ENCODE data around the gene CBR4. TPM values are rescaled to one million over a fixed set of nuclear protein-coding genes. Genes with fewer than 3 reads are reported as not detected.

CBR4 gene
- 5.3 to 9.1 TPM (median 6.3 TPM) in 3 replicates for polyA plus RNA-seq
- polyA plus RNA-seq (2011; ENCODE audit: low read depth): 7.5 TPM
- polyA plus RNA-seq (2011; cell fraction: cytosol; rRNA removed): 3.5 and 5.4 TPM in 2 replicates
- 10.9 and 12.9 TPM in 2 replicates for polyA plus RNA-seq (2011; cell fraction: nucleus; rRNA removed)
- polyA plus RNA-seq (2012; ENCODE audit: low replicate concordance): 7.5 and 9.4 TPM in 2 replicates
- polyA minus RNA-seq: 3.3 to 10.6 TPM (median 4.0 TPM) in 3 replicates
- polyA minus RNA-seq (2011; cell fraction: cytosol; rRNA and poly(A)+ RNA removed): 5.2 TPM
- 8.5 and 14.3 TPM in 2 replicates for polyA minus RNA-seq (2011; cell fraction: nucleus; rRNA and poly(A)+ RNA removed)

DNA sequence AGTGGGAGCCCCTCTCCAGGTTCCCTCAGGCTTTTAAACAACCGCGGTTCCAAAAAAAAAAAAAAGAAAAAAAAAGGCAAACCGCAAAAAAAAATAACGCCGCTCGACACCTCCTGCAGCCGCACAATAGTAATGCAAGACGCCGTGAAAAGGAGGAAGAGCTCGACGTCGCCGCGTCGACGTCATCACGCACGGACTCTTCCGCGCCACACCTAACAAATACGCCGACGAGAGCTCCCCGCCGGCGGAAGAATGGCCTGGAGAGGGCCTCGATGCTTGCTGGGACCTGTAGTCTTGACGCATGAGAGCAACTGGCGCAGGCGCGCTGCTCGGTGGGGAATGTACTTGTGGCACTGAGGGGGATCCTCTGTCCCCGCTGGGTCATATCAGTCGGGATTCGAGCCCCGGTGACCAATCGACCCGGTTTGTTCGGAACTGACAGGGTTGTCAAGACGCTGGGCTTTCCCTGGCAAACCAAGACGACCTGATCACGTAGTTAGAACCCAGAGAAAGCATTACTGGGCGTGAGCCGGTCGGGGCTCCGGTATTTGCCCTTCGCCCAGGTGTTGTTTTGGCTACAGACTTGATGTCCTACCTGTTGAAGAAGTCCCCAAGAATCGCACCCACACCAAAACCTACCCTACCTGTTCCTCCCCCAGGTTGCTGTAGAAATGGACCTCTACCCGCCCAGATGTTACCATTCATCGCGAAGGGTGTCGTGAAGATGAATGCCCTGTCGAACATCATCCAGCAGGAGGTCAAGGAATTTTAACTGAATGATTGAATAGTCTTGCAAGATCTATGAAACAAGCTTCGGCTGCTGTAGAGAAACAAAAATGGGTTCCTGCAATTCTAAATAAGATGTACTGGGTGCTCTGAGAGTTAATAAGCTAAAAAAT is at the start of gene CBR4:
Gene CBR4, minus strand, starts transcription at position 131 of the 899 bp plus-strand sequence. CDS start 166 bp downstream, outside the sequence.
- DNase-seq (ENCODE audit: low read depth, low spot score) (peak; percentile 81), FAIRE-seq (peak; percentile 81)
- Histone ChIP-seq H3K9me1 (ENCODE audit: control insufficient read depth, extremely low read depth, insufficient read depth, low read length) (no peaks in the 10 kb centered on the region), H2AFZ (ENCODE audit: control insufficient read depth, low read length) (peak within 1 kb of the TSS; percentile 97), H3K27ac (ENCODE audit: control insufficient read depth, insufficient read depth, low read length) (peak within 1 kb of the TSS; percentile 98), H3K27me3 (ENCODE audit: control insufficient read depth, extremely low read depth, insufficient read depth, low read length) (no peaks in the 10 kb centered on the region), H3K4me3 (ENCODE audit: control insufficient read depth in 2 of 3, extremely low read depth in 1 of 3, insufficient read depth in 2 of 3, low read depth in 1 of 3, low read length in 3 of 3) (peak within 1 kb of the TSS; percentile 55 to 90 (median 89)), H4K20me1 (ENCODE audit: control insufficient read depth, extremely low read depth, insufficient read depth, low read length) (no peaks in the 10 kb centered on the region), H3K36me3 (ENCODE audit: control insufficient read depth in 2 of 2, extremely low read depth in 1 of 2, insufficient read depth in 2 of 2, low read length in 2 of 2) (peaks cover 0 to 4% of the 10 kb centered on the region in 2 experiments), H3K4me2 (ENCODE audit: control insufficient read depth, extremely low read depth, insufficient read depth, low read depth, low read length) (peak within 1 kb of the TSS; percentile 90), H3K9ac (ENCODE audit: control insufficient read depth, extremely low read depth, insufficient read depth, low read length) (peak within 1 kb of the TSS; percentile 94), H3K79me2 (ENCODE audit: control insufficient read depth, insufficient read depth, low read length) (peaks cover 16% of the 10 kb centered on the region), H3K4me1 (ENCODE audit: control insufficient read depth, extremely low read depth, insufficient read depth, low read length) (peaks cover 32% of the 10 kb centered on the region), H3K9me3 (ENCODE audit: control insufficient read depth, low read depth, low read length) (no peaks in the 10 kb centered on the region)
- dilution Hi-C loops (cut with MboI; ENCODE audit: extremely low pct_ligation_motif_present, low sequenced_read_pairs): no loop called here
- TF ChIP-seq EZH2 (IDR thresholded peaks at IDR 0.05; ENCODE audit: low read length): no peak
- TF ChIP-seq, protein P1, sequence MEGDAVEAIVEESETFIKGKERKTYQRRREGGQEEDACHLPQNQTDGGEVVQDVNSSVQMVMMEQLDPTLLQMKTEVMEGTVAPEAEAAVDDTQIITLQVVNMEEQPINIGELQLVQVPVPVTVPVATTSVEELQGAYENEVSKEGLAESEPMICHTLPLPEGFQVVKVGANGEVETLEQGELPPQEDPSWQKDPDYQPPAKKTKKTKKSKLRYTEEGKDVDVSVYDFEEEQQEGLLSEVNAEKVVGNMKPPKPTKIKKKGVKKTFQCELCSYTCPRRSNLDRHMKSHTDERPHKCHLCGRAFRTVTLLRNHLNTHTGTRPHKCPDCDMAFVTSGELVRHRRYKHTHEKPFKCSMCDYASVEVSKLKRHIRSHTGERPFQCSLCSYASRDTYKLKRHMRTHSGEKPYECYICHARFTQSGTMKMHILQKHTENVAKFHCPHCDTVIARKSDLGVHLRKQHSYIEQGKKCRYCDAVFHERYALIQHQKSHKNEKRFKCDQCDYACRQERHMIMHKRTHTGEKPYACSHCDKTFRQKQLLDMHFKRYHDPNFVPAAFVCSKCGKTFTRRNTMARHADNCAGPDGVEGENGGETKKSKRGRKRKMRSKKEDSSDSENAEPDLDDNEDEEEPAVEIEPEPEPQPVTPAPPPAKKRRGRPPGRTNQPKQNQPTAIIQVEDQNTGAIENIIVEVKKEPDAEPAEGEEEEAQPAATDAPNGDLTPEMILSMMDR (optimal IDR thresholded peaks at IDR 0.05 in 1 of 3, IDR thresholded peaks at IDR 0.05 in 1 of 3, conservative IDR thresholded peaks at IDR 0.05 in 1 of 3; ENCODE audit: extremely low read depth in 1 of 3, insufficient read depth in 2 of 3, low read length in 3 of 3): peak; percentile 19 to 39 (median 22)

DNA sequence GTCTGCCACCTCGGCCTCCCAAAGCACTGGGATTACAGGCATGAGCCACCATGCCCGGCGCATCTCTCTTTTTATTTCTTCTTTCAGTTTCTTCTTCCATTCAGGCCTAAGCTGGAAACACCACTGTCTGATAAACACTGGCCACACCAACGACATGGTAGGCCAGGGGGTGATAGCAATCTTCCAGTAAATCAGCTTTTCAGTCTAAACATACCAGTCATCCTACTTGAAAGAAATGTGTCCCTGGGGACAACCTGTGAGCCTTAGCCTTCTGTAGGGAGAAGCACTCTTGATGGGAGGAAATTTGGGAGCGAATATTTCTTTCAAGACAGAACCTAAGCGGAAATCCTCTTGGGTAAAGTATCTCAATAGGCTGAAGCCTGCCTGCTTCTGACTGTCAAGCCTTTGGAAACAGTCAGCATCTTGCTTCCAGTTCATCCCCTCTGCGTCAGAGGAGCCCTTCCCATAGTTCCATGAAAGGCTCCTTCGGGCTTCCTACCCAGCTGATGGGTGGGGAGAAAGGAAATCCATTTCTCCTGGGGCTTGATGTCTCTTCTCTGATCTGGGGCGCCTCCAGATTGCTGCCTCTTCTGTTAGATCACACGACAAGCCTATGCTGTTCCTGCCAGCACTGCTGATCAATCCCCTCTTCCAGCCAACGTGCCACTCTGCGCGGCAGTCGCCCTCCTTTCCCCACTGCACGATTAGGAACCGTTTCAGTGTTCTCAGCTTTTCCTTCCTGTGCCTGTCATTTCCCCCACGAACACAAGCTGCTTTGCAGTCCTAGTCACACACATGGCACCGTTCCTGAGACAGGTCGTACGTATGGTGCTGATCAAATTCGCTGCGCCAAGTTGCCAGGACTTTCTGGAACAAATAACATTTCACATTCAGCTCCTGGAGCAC is 49.5 kb upstream of the CBR4 start:
- Histone ChIP-seq H3K9me3 (ENCODE audit: control insufficient read depth, low read depth, low read length) (no peaks in the 10 kb centered on the region), H3K27ac (ENCODE audit: control insufficient read depth, insufficient read depth, low read length) (peak overlapping the region; percentile 22), H3K36me3 (ENCODE audit: control insufficient read depth in 2 of 2, extremely low read depth in 1 of 2, insufficient read depth in 2 of 2, low read length in 2 of 2) (no peaks in the 10 kb centered on the region), H3K79me2 (ENCODE audit: control insufficient read depth, insufficient read depth, low read length) (no peaks in the 10 kb centered on the region), H2AFZ (ENCODE audit: control insufficient read depth, low read length) (peak overlapping the region; percentile 97), H3K9ac (ENCODE audit: control insufficient read depth, extremely low read depth, insufficient read depth, low read length) (peak overlapping the region; percentile 16), H3K27me3 (ENCODE audit: control insufficient read depth, extremely low read depth, insufficient read depth, low read length) (no peaks in the 10 kb centered on the region), H3K4me1 (ENCODE audit: control insufficient read depth, extremely low read depth, insufficient read depth, low read length) (peaks cover 34% of the 10 kb centered on the region), H3K4me3 (ENCODE audit: control insufficient read depth in 2 of 3, extremely low read depth in 1 of 3, insufficient read depth in 2 of 3, low read depth in 1 of 3, low read length in 3 of 3) (peak overlapping the region in 1 of 3 experiments; percentile 30), H4K20me1 (ENCODE audit: control insufficient read depth, extremely low read depth, insufficient read depth, low read length) (no peaks in the 10 kb centered on the region), H3K4me2 (ENCODE audit: control insufficient read depth, extremely low read depth, insufficient read depth, low read depth, low read length) (peak overlapping the region; percentile 73), H3K9me1 (ENCODE audit: control insufficient read depth, extremely low read depth, insufficient read depth, low read length) (no peaks in the 10 kb centered on the region)
- FAIRE-seq (peak; percentile 66), DNase-seq (ENCODE audit: low read depth, low spot score) (no peak)
- dilution Hi-C loops (cut with MboI; ENCODE audit: extremely low pct_ligation_motif_present, low sequenced_read_pairs): no loop called here
- TF ChIP-seq EZH2 (IDR thresholded peaks at IDR 0.05; ENCODE audit: low read length): no peak
- TF ChIP-seq, protein P1 (optimal IDR thresholded peaks at IDR 0.05 in 1 of 3, IDR thresholded peaks at IDR 0.05 in 1 of 3, conservative IDR thresholded peaks at IDR 0.05 in 1 of 3; ENCODE audit: extremely low read depth in 1 of 3, insufficient read depth in 2 of 3, low read length in 3 of 3): no peak
